ENCODE results near the gene COPS2. TPM values are rescaled to one million over a fixed set of nuclear protein-coding genes. Genes with fewer than 3 reads are reported as not detected.
"Not testable (repeated sequence)": the region's sequence is repeated elsewhere in the genome, so short reads cannot be mapped to it uniquely, and the experiment has no call there.

The COPS2 gene
- 10 to 100 TPM; 64.3 to 78.2 (median 70.8) TPM for total RNA-seq
- polyA plus RNA-seq = 43.1 TPM
- long read RNA-seq, donor 1, full-length matches to known transcripts = 61 of 68 reads
- long read RNA-seq, donor 1, partial matches to known transcripts = 2 of 68 reads
- long read RNA-seq, donor 1, other reads (novel, unspliced or antisense) = 5 of 68 reads
- long read RNA-seq, donor 2, full-length matches to known transcripts = 33 of 36 reads
- long read RNA-seq, donor 2, partial matches to known transcripts = 0 of 36 reads
- long read RNA-seq, donor 2, other reads (novel, unspliced or antisense) = 3 of 36 reads
- long read RNA-seq, donor 3, full-length matches to known transcripts = 216 of 242 reads
- long read RNA-seq, donor 3, partial matches to known transcripts = 10 of 242 reads
- long read RNA-seq, donor 3, other reads (novel, unspliced or antisense) = 16 of 242 reads
- long read RNA-seq, donor 4, full-length matches to known transcripts = 37 of 38 reads
- long read RNA-seq, donor 4, partial matches to known transcripts = 0 of 38 reads
- long read RNA-seq, donor 4, other reads (novel, unspliced or antisense) = 1 of 38 reads

DNA sequence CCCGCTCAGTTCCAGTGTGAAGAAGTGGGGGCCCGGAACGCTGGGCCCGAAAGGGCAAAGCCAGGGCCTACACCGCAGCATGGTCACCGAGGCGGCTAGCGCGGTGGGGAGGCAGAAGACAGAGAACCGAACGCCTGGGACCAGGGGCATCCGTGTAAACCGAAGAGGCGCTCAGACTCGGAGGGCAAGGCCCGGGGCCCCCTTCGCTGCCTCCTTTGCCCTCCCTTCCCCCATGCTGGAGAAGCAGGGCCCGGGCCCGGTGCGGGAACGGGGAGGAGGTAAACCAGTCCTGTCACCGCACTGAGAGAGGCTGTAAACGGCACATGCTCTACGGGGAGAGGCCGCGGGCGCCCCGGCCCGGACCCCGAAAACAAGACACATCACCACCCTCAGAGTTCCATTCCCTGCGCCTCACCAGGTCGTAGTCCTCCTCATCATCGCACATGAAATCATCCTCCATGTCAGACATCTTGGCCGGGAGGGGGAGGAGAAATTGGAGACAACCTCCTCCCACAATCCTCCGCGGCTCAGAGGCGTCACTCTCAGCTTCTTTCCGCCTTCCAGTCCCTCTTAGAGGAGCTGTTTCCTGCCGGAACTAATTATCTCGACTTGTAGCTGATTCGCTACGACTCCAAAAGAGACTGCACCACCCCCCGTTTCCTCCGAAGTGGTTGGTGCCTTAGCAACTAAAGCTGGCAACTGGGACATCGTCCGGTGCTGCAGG, at the start of gene COPS2:
COPS2 (minus strand) TSS at position 490 of the 724 bp plus-strand sequence; CDS start at position 469, 21 bp downstream.
- H3K27ac ChIP-seq (ENCODE audit: low read length) = peak within 1 kb of the TSS; percentile 78
- no peaks in the 10 kb centered on the region for H3K4me1 ChIP-seq (ENCODE audit: control insufficient read depth, insufficient read depth, low read length)
- DNase-seq (peak; percentile 90 to 95 (median 94)), ATAC-seq (peak; percentile 99)
- WGBS = under 1% methylated on average over 46 of the region's 46 CpGs
- no peaks in the 10 kb centered on the region for H3K27me3 ChIP-seq (ENCODE audit: control insufficient read depth, insufficient read depth)
- intact Hi-C loops (cut with DNase I) = loop anchor here in 1 of 4 donors (10.0 kb wide), 1 partner anchor 110 kb away; the partner anchor contains the start of gene SECISBP2L
- no peaks in the 10 kb centered on the region for H3K9me3 ChIP-seq (ENCODE audit: control insufficient read depth, low read length)
- H3K4me3 ChIP-seq (ENCODE audit: low read length) = peak within 1 kb of the TSS; percentile 72

DNA sequence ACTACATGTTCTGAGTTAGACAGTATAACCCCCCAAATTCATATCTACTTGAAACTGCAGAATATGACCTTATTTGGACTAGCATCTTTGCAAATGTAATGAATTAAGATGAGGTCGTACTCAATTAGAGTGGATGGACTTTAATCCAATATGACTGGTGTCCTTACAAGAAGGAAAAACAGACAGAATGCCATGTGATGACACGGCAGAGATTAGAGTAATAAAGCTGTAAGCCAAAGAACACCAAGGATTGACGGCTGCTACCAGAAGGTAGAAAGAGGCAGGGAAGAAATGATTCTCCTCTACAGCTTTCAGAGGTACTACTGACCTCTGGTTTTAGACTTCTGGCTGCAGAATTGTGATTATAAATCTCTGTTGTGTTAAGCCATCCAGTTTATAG, 44.9 kb upstream of the COPS2 start:
- H3K4me1 ChIP-seq (ENCODE audit: control insufficient read depth, insufficient read depth, low read length) = peaks cover 3% of the 10 kb centered on the region
- H3K9me3 ChIP-seq (ENCODE audit: control insufficient read depth, low read length) = no peaks in the 10 kb centered on the region
- ATAC-seq (no peak), DNase-seq (no peak)
- H3K27me3 ChIP-seq (ENCODE audit: control insufficient read depth, insufficient read depth) = no peaks in the 10 kb centered on the region
- H3K27ac ChIP-seq (ENCODE audit: low read length) = no peak overlapping the region
- intact Hi-C loops (cut with DNase I) = no loop called here
- no peak overlapping the region for H3K4me3 ChIP-seq (ENCODE audit: low read length)
- 68% methylated on average over 3 of the region's 3 CpGs for WGBS

DNA sequence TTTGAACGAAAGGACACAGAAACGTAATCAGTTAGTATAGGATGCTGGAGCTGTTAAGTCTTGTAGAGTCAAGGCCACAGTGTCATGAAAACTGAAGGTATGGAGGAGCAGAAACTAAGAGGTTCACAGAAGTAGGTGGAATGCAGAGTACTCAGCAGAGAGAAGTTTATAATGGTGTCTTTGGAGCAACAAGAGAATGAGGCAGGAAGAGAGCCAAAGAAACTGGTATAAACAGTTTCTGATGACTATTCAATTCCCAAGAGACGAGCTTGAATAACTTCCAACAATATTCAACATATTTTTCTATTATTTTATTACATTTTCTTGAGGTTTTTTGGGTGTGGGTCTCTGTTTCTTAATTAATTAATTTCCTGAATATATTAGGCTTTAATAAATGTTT, 44.3 kb upstream of the COPS2 start:
- 36% methylated on average over 3 of the region's 3 CpGs for WGBS
- no peaks in the 10 kb centered on the region for H3K27me3 ChIP-seq (ENCODE audit: control insufficient read depth, insufficient read depth)
- H3K4me1 ChIP-seq (ENCODE audit: control insufficient read depth, insufficient read depth, low read length) = peaks cover 4% of the 10 kb centered on the region
- intact Hi-C loops (cut with DNase I) = no loop called here
- no peak overlapping the region for H3K4me3 ChIP-seq (ENCODE audit: low read length)
- ATAC-seq (no peak), DNase-seq (no peak)
- no peaks in the 10 kb centered on the region for H3K9me3 ChIP-seq (ENCODE audit: control insufficient read depth, low read length)
- H3K27ac ChIP-seq (ENCODE audit: low read length) = peak overlapping the region; percentile 32

DNA sequence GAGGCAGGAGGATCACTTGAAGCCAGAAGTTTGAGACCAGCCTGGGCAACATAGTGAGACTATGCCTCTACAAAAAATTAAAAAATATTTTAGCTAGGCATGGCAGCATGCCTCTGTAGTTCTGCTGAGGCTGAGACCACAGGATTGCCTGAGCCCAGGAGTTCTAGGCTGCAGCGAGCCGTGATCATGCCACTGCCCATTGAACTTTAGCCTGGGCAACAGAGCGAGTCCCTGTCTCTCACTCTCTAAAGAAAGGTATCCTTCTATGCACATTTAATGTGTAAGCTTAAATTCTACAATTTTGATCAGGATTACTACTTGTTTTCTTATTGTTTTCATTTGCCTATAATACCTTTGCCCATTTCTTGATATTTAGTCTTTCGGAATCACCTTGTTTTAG, 41.5 kb upstream of the COPS2 start:
- WGBS = 98% methylated on average over 4 of the region's 4 CpGs
- H3K27ac ChIP-seq (ENCODE audit: low read length) = no peak overlapping the region
- intact Hi-C loops (cut with DNase I) = no loop called here
- H3K27me3 ChIP-seq (ENCODE audit: control insufficient read depth, insufficient read depth) = no peaks in the 10 kb centered on the region
- H3K4me3 ChIP-seq (ENCODE audit: low read length) = no peak overlapping the region
- DNase-seq (no peak), ATAC-seq (no peak)
- peaks cover 5% of the 10 kb centered on the region for H3K4me1 ChIP-seq (ENCODE audit: control insufficient read depth, insufficient read depth, low read length)
- no peaks in the 10 kb centered on the region for H3K9me3 ChIP-seq (ENCODE audit: control insufficient read depth, low read length)

DNA sequence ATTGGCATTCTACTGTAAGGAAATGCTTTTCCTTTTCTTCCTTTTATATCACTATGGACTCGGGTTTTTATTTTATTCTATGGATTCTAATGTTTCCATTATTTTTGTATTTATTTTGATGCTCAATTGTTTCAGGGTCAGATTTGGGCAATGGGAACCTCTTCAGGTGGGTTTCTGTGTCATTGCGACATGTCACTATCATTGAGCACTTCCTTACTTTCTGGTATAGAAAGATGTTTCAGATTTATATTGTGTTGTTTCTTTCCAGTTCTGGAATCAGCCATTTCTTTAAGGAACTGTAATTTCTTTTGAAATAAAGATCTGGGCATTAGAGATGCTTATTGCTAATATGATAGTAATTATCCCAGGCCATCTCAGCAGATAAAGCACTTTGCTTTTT, 36.5 kb upstream of the COPS2 start:
- H3K4me3 ChIP-seq (ENCODE audit: low read length) = no peak overlapping the region
- 89% methylated on average over 2 of the region's 2 CpGs for WGBS
- no peak for ATAC-seq

DNA sequence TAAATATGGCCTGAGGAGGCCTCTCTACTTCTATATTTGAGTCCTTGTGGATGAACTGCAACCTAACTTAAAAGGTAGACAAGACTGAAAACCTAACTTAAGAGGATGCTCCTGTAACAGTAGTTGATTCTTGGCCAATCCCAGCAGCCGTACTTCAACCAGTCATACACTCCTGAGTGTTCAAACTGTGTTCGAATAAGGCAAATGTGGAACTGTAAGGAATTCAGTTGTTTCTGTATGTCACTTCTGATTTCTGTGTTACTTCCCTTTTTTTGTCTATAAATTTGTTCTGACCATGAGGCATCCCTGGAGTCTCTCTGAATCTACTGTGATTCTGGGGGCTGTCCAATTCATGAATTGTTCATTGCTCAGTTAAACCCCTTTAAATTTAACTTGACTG, 35.2 kb upstream of the COPS2 start:
- ATAC-seq (no peak), DNase-seq (no peak)
- Histone ChIP-seq H3K4me3 (ENCODE audit: low read length) (no peak overlapping the region), H3K4me1 (ENCODE audit: control insufficient read depth, insufficient read depth, low read length) (peaks cover 7% of the 10 kb centered on the region), H3K9me3 (ENCODE audit: control insufficient read depth, low read length) (no peaks in the 10 kb centered on the region), H3K27ac (ENCODE audit: low read length) (no peak overlapping the region), H3K27me3 (ENCODE audit: control insufficient read depth, insufficient read depth) (no peaks in the 10 kb centered on the region)
- intact Hi-C loops (cut with DNase I) = no loop called here
- 77% methylated on average over 2 of the region's 2 CpGs for WGBS

More for the DNA sequence above, 36.5 kb upstream of the COPS2 start:
- no peak overlapping the region for H3K27ac ChIP-seq (ENCODE audit: low read length)
- H3K9me3 ChIP-seq (ENCODE audit: control insufficient read depth, low read length) = no peaks in the 10 kb centered on the region
- peaks cover 7% of the 10 kb centered on the region for H3K4me1 ChIP-seq (ENCODE audit: control insufficient read depth, insufficient read depth, low read length)
- no peak for DNase-seq
- H3K27me3 ChIP-seq (ENCODE audit: control insufficient read depth, insufficient read depth) = no peaks in the 10 kb centered on the region
- intact Hi-C loops (cut with DNase I) = no loop called here

DNA sequence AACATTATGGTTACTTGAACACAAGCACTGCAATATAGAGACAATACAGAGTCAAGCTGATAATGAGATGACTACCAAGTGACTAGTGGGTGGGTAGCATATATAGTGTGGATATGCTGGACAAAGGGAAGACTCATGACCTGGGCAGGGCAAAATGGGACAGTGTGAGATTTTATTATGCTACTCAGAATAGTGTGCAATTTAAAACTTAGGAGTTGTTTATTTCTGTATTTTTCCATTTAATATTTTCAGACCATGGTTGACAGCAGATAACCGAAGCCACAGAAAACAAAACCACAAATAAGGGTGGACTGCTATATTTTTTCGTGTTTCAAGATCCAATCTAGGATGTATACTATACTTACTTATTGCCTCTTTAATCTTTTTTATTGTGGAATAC, 34.2 kb upstream of the COPS2 start:
- Histone ChIP-seq H3K9me3 (ENCODE audit: control insufficient read depth, low read length) (no peaks in the 10 kb centered on the region), H3K4me1 (ENCODE audit: control insufficient read depth, insufficient read depth, low read length) (peaks cover 6% of the 10 kb centered on the region), H3K4me3 (ENCODE audit: low read length) (no peak overlapping the region), H3K27me3 (ENCODE audit: control insufficient read depth, insufficient read depth) (no peaks in the 10 kb centered on the region), H3K27ac (ENCODE audit: low read length) (no peak overlapping the region)
- DNase-seq (no peak), ATAC-seq (no peak)
- intact Hi-C loops (cut with DNase I) = no loop called here
- 93% methylated on average over 2 of the region's 2 CpGs for WGBS

DNA sequence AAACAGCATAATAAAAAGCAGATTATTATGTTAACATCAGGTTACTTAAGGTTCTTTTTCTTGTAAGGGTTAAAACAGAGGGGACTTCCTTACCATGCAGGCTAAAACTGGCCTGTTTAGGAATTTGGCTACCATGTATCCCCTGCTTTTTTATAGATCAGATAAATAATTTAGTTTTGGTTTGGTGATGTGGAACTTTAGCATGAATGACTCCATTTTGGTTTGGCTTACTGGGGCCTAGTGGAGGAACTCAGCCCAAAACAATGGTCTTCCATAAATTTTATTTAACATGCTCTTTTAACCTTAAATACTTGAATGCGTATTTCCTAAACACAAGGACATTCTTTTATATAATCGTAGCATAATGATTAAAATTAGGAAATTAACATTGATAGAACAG, 33.5 kb upstream of the COPS2 start:
- ATAC-seq (no peak), DNase-seq (no peak)
- Histone ChIP-seq H3K27ac (ENCODE audit: low read length) (no peak overlapping the region), H3K9me3 (ENCODE audit: control insufficient read depth, low read length) (no peaks in the 10 kb centered on the region), H3K4me1 (ENCODE audit: control insufficient read depth, insufficient read depth, low read length) (peaks cover 6% of the 10 kb centered on the region), H3K27me3 (ENCODE audit: control insufficient read depth, insufficient read depth) (no peaks in the 10 kb centered on the region), H3K4me3 (ENCODE audit: low read length) (no peak overlapping the region)
- intact Hi-C loops (cut with DNase I) = no loop called here
- WGBS = 96% methylated on average over 2 of the region's 2 CpGs

DNA sequence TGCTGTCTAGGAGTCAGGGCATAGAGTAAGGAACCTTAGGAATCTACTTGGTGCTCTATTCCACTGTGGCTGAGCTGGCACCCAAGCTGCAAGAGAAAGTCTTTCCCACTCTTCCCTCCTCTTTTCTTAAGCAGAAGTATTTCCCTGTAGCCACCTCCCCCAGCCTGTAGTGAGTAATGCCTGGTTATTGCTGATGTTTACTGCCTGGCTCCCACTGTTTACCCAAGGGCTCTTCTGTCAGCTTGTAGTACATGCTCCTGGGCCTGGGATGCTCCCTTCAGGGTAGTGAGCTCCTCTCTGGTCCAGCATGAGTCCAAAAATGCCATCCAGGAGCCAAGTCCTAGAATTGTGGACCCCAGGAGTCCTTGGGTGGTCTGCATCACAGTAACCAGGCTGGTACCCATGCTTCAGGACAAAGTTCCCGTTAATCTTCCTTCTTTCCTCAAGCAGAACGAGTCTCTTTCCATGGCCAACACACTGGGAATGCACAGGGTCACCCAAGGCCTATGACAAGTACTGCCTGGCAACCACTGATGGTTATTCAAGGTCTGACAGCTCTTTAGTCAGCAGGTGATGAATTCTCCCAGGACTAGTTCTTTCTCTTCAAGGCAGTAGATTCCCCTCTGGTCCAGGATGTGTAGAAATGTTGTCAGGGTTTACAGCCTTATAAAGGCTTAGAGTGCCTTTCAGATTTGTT, 32.3 kb upstream of the COPS2 start:
- WGBS = 92% methylated on average over 2 of the region's 2 CpGs
- DNase-seq (no peak), ATAC-seq (no peak)
- intact Hi-C loops (cut with DNase I) = no loop called here
- Histone ChIP-seq H3K9me3 (ENCODE audit: control insufficient read depth, low read length) (no peaks in the 10 kb centered on the region), H3K4me1 (ENCODE audit: control insufficient read depth, insufficient read depth, low read length) (peaks cover 6% of the 10 kb centered on the region), H3K4me3 (ENCODE audit: low read length) (no peak overlapping the region), H3K27ac (ENCODE audit: low read length) (no peak overlapping the region), H3K27me3 (ENCODE audit: control insufficient read depth, insufficient read depth) (no peaks in the 10 kb centered on the region)

DNA sequence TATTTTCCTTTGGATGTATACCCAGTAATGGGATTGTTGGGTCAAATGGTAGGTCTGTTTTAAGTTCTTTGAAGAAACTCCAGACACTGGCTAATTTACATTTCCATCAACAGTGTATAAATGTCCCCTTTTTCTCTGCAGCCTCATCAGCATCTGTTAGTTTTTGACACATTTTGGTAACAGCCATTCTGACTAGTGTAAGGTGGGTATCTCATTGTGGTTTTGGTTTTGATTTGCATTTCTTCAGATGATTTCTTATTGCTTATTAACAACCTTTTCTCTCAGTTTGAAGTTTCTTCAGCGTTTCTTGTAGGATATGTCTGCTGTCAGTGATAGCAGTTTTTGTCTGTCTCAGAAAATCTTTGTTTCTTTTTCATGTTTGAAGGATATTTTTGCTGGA, 30.1 kb upstream of the COPS2 start:
- Histone ChIP-seq H3K27ac (ENCODE audit: low read length) (no peak overlapping the region), H3K4me3 (ENCODE audit: low read length) (no peak overlapping the region), H3K27me3 (ENCODE audit: control insufficient read depth, insufficient read depth) (no peaks in the 10 kb centered on the region), H3K9me3 (ENCODE audit: control insufficient read depth, low read length) (no peaks in the 10 kb centered on the region), H3K4me1 (ENCODE audit: control insufficient read depth, insufficient read depth, low read length) (peaks cover 6% of the 10 kb centered on the region)
- WGBS = 92% methylated on average over 1 of the region's 1 CpG
- DNase-seq (no peak), ATAC-seq (no peak)
- intact Hi-C loops (cut with DNase I) = no loop called here

DNA sequence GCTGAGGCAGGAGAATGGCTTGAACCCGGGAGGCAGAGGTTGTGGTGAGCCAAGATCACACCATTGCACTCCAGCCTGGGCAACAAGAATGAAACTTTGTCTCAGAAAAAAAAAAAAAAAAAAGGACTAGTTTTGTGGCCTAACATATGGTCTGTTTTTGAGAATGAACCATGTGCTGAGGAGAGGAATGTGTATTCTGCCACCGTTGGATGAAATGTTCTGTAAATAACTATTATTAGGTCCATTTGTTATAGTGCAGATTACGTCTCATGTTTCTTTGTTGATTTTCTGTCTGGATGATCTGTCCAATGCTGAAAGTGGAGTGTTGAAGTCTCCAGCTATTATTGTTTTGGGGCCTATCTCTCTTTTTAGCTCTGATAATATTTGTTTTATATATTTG, 28.3 kb upstream of the COPS2 start:
- ATAC-seq; H3K4me3 ChIP-seq (ENCODE audit: low read length); DNase-seq; H3K27me3 ChIP-seq (ENCODE audit: control insufficient read depth, insufficient read depth); H3K4me1 ChIP-seq (ENCODE audit: control insufficient read depth, insufficient read depth, low read length); H3K27ac ChIP-seq (ENCODE audit: low read length); intact Hi-C loops (cut with DNase I); H3K9me3 ChIP-seq (ENCODE audit: control insufficient read depth, low read length): not testable (repeated sequence)
- WGBS = 75% methylated on average over 3 of the region's 3 CpGs

All from right cardiac atrium (tissue), 5 donors.